Gastrocnemius medialis (tissue), 4 donors: ENCODE data around the gene HEBP2. TPM values are rescaled to one million over a fixed set of nuclear protein-coding genes. Genes with fewer than 3 reads are reported as not detected.

Source experiments
- ATAC-seq, 2 donors: fragments of 150-250 bp; one replicate each; pipeline ENCODE4 v1.9.1; 2016
- DNase-seq, 2 donors: peaks; one replicate each; pipeline ENCODE4 v3.0.0-alpha.2; 2019
- H3K27ac ChIP-seq, 4 donors: fragments of 200-600 bp; sonication (generic); 1 replicate in 1 of 4; 2 replicates in 3 of 4; pipeline ENCODE4 v1.5.1; 2016 to 2018; ENCODE audit warnings: mild to moderate bottlenecking in 2 of 4, moderate library complexity in 1 of 4
- H3K27me3 ChIP-seq, 3 donors: fragments of 200-600 bp; sonication (generic) in 2 of 3; 1 replicate in 1 of 3; 2 replicates in 2 of 3; pipeline versions ENCODE4 v1.5.1 to v1.6.0; 2016 to 2019; ENCODE audit warnings: mild to moderate bottlenecking in 1 of 3, moderate library complexity in 1 of 3
- H3K36me3 ChIP-seq, 2 donors: fragments of 200-600 bp; sonication (generic) in 1 of 2; one replicate each; pipeline ENCODE4 v1.5.1; 2017 to 2018
- H3K4me1 ChIP-seq, 2 donors: fragments of 200-600 bp; sonication (generic) in 1 of 2; one replicate each; pipeline ENCODE4 v1.5.1; 2016 to 2017; ENCODE audit warnings: mild to moderate bottlenecking in 2 of 2
- H3K4me3 ChIP-seq, 4 donors: fragments of 200-600 bp; sonication (generic) in 3 of 4; 1 replicate in 1 of 4; 2 replicates in 3 of 4; pipeline ENCODE4 v1.5.1; 2016 to 2019; ENCODE audit warnings: mild to moderate bottlenecking in 2 of 4
- H3K9me3 ChIP-seq, 3 donors: fragments of 200-600 bp; sonication (generic) in 2 of 3; 1 replicate in 1 of 3; 2 replicates in 2 of 3; pipeline ENCODE4 v1.5.1; 2016 to 2019
- CTCF ChIP-seq, 5 experiments: fragments of 450-650 bp in 3 of 5; fragments of 200-600 bp in 2 of 5; sonication (generic) in 2 of 5; IDR thresholded peaks in 4 of 5; conservative IDR thresholded peaks in 1 of 5; 1 replicate in 4 of 5; 2 replicates in 1 of 5; pipeline ENCODE4 v1.5.1; 2016 to 2019; ENCODE audit warnings: antibody characterized with exemption in 5 of 5, mild to moderate bottlenecking in 3 of 5, moderate library complexity in 3 of 5
- POLR2A ChIP-seq, 2 donors: fragments of 450-650 bp; IDR thresholded peaks; one replicate each; pipeline ENCODE4 v1.6.1; 2017; ENCODE audit warnings: antibody characterized with exemption in 2 of 2, mild to moderate bottlenecking in 2 of 2, moderate library complexity in 2 of 2
- in situ Hi-C, 4 donors: fragments of 200-750 bp; cut with MboI; loops; one replicate each; pipeline versions ENCODE4 v1.15.0 to v1.8.0; 2017; ENCODE audit warnings: low sequenced_read_pairs in 4 of 4
- intact Hi-C: fragments of 100-400 bp; cut with DNase I; formaldehyde crosslinking; loops from one replicate; pipeline ENCODE4 v1.15.1; 2023; ENCODE audit warnings: low total_unique reads
- total RNA-seq, 4 donors: library from RNA; depleted of rRNA; stranded (reverse); fragments of >200 nt; gene quantifications; one replicate each; pipeline versions ENCODE4 v1.1.0 to v1.2.3, GENCODE V29; 2016

Gene HEBP2
- total RNA-seq, 4 donors from 2014 or later = 60.3 to 81.5 (median 74.8) TPM

- Histone ChIP-seq H3K4me3 (no peak overlapping the region), H3K27me3 (no peaks in the 10 kb centered on the region), H3K9me3 (no peaks in the 10 kb centered on the region), H3K36me3 (no peaks in the 10 kb centered on the region), H3K27ac (no peak overlapping the region), H3K4me1 (no peaks in the 10 kb centered on the region)
- TF ChIP-seq CTCF (IDR thresholded peaks at IDR 0.05 in 4 of 5, conservative IDR thresholded peaks at IDR 0.05 in 1 of 5) = no peak
- no peak for TF ChIP-seq POLR2A (IDR thresholded peaks at IDR 0.05)
- DNase-seq (no peak), ATAC-seq (no peak)
- in situ Hi-C loops (loop anchor here in 1 of 4 donors (25.0 kb wide), 1 partner anchor 320 kb away; the partner anchor contains the start of gene CCDC28A), intact Hi-C loops (no loop called here)
Observed at GRCh38 chr6:138441965-138442364, 37.9 kb downstream of the HEBP2 start.

GRCh38 chr6:138442663-138443062, 38.6 kb downstream of the HEBP2 start:
- no peaks in the 10 kb centered on the region for H3K27me3 ChIP-seq
- in situ Hi-C loops (loop anchor here in 1 of 4 donors (25.0 kb wide), 1 partner anchor 320 kb away; the partner anchor contains the start of gene CCDC28A), intact Hi-C loops (no loop called here)
- ATAC-seq (no peak), DNase-seq (no peak)
- no peak overlapping the region for H3K4me3 ChIP-seq
- no peaks in the 10 kb centered on the region for H3K9me3 ChIP-seq
- no peaks in the 10 kb centered on the region for H3K36me3 ChIP-seq
- no peaks in the 10 kb centered on the region for H3K4me1 ChIP-seq
- TF ChIP-seq CTCF (IDR thresholded peaks at IDR 0.05 in 4 of 5, conservative IDR thresholded peaks at IDR 0.05 in 1 of 5) (no peak), POLR2A (IDR thresholded peaks at IDR 0.05) (no peak)
- H3K27ac ChIP-seq = no peak overlapping the region

DNA sequence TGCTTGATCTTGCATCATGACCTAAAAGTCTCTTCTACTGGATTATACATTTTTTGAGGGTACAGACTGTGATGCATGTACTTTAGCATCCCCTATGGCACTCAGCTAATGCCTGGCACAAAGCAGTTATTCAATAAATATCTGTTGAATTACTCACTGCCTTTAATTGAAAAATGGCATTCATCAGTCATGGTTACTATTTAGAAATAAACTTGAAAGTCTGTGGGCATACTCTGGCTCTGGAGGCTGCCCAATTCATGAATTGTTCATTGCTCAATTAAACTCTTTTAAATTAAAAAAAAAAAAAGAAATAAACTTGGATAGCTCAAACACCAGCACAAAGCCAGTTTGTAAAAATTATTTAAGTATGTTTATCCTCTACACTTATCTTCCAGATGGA, 40.0 kb downstream of the HEBP2 start:
- in situ Hi-C loops (loop anchor here in 1 of 4 donors (25.0 kb wide), 1 partner anchor 318 kb away; the partner anchor contains the start of gene CCDC28A), intact Hi-C loops (no loop called here)
- Histone ChIP-seq H3K27ac (no peak overlapping the region), H3K27me3 (no peaks in the 10 kb centered on the region), H3K4me3 (no peak overlapping the region), H3K36me3 (no peaks in the 10 kb centered on the region), H3K9me3 (no peaks in the 10 kb centered on the region), H3K4me1 (no peaks in the 10 kb centered on the region)
- DNase-seq (no peak), ATAC-seq (no peak)
- TF ChIP-seq POLR2A (IDR thresholded peaks at IDR 0.05) (no peak), CTCF (IDR thresholded peaks at IDR 0.05 in 4 of 5, conservative IDR thresholded peaks at IDR 0.05 in 1 of 5) (no peak)

DNA sequence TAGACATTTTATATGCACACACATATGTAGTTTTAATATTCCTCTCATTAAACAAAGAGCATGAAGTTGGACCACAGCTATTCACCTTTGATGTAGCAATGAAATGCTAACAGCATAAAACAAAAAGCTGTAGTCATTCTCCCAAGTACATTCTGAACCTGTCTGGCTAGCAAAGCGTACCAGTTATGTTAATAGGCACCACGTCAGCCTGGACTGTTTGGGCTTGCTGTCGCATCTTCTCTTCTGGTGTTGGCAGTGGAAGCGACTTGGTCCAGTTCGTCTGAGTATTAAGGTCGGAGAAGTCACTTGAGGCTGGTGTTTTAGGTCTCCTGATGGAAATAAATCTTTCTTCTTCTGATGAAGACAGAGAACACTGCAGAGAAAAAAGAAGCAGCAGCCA, 42.8 kb downstream of the HEBP2 start:
- H3K4me3 ChIP-seq = no peak overlapping the region
- no peaks in the 10 kb centered on the region for H3K27me3 ChIP-seq
- no peak for DNase-seq
- H3K36me3 ChIP-seq = no peaks in the 10 kb centered on the region
- H3K9me3 ChIP-seq = no peaks in the 10 kb centered on the region
- in situ Hi-C loops = loop anchor here in 1 of 4 donors (25.0 kb wide), 1 partner anchor 315 kb away; the partner anchor contains the start of gene CCDC28A
- TF ChIP-seq CTCF (IDR thresholded peaks at IDR 0.05 in 4 of 5, conservative IDR thresholded peaks at IDR 0.05 in 1 of 5) (no peak), POLR2A (IDR thresholded peaks at IDR 0.05) (no peak)
- ATAC-seq = no peak
- no peak overlapping the region for H3K27ac ChIP-seq
- no peaks in the 10 kb centered on the region for H3K4me1 ChIP-seq
- intact Hi-C loops = no loop called here

- H3K4me3 ChIP-seq = no peak overlapping the region
- H3K9me3 ChIP-seq = no peaks in the 10 kb centered on the region
- H3K36me3 ChIP-seq = no peaks in the 10 kb centered on the region
- H3K27me3 ChIP-seq = no peaks in the 10 kb centered on the region
- no peaks in the 10 kb centered on the region for H3K4me1 ChIP-seq
- H3K27ac ChIP-seq = no peak overlapping the region
- no peak for DNase-seq
- intact Hi-C loops = no loop called here
- TF ChIP-seq POLR2A (IDR thresholded peaks at IDR 0.05) (no peak), CTCF (IDR thresholded peaks at IDR 0.05 in 4 of 5, conservative IDR thresholded peaks at IDR 0.05 in 1 of 5) (no peak)
- ATAC-seq = no peak
- in situ Hi-C loops = no loop called here
Observed at GRCh38 chr6:138450445-138450844, 46.4 kb downstream of the HEBP2 start.
